Activated T-helper 2 cell treated with anti-CD3 and anti-CD28 coated beads, Interferon-gamma antibody, Interleukin-2, Interleukin-4, amounts not matched to agents 10 μg/mL and 5 μg/mL and 100 μg/mL, durations not matched to agents 14 hours and 24 hours and 36 hours (primary cell): ENCODE data around the gene BDNF. TPM values are rescaled to one million over a fixed set of nuclear protein-coding genes. Genes with fewer than 3 reads are reported as not detected.
"Not testable (repeated sequence)": the region's sequence is repeated elsewhere in the genome, so short reads cannot be mapped to it uniquely, and the experiment has no call there.

Experiments used
- DNase-seq: peaks from one replicate; pipeline ENCODE4 v3.0.0; 2021; ENCODE audit warnings: low spot score
- H3K27ac Mint-ChIP-seq: one replicate; pipeline ENCODE4 v1.8.0; 2021; ENCODE audit warnings: mixed read lengths
- H3K27me3 Mint-ChIP-seq: one replicate; pipeline ENCODE4 v1.8.0; 2021; ENCODE audit warnings: low read depth, mixed read lengths
- H3K36me3 Mint-ChIP-seq: one replicate; pipeline ENCODE4 v1.8.0; 2021; ENCODE audit warnings: low read depth, mixed read lengths
- H3K4me1 Mint-ChIP-seq: one replicate; pipeline ENCODE4 v1.8.0; 2021; ENCODE audit warnings: low read depth, mixed read lengths
- H3K4me3 Mint-ChIP-seq: one replicate; pipeline ENCODE4 v1.8.0; 2021; ENCODE audit warnings: low read depth, mild to moderate bottlenecking, moderate library complexity, mixed read lengths
- H3K9me3 Mint-ChIP-seq: one replicate; pipeline ENCODE4 v1.8.0; 2021; ENCODE audit warnings: mixed read lengths
- intact Hi-C: fragments of 100-400 bp; cut with micrococcal nuclease; formaldehyde crosslinking; loops from one replicate; pipeline ENCODE4 v1.15.1; 2023
- total RNA-seq: library from RNA; stranded (reverse); gene quantifications from 2 replicates; pipeline ENCODE4 v1.2.3, GENCODE V29; 2022

Gene BDNF
- total RNA-seq, result not detected in 2 replicates

- peak within 1 kb of the TSS; percentile 61 for H3K4me3 Mint-ChIP-seq
- no peak for DNase-seq
- H3K4me1 Mint-ChIP-seq, result peaks cover 15% of the 10 kb centered on the region
- H3K27ac Mint-ChIP-seq, result no peak within 1 kb of the TSS
- no peaks in the 10 kb centered on the region for H3K36me3 Mint-ChIP-seq
- no peaks in the 10 kb centered on the region for H3K9me3 Mint-ChIP-seq
- intact Hi-C loops, result no loop called here
- peaks cover 68% of the 10 kb centered on the region for H3K27me3 Mint-ChIP-seq
Measured at GRCh38 chr11:27700351-27701301, at the start of gene BDNF. Gene BDNF (minus strand): TSS chr11:27700455. CDS start chr11:27658564, 41,891 bp downstream.

GRCh38 chr11:27740362-27741013 lies 40.2 kb upstream of the BDNF start:
- no peak for DNase-seq
- no peaks in the 10 kb centered on the region for H3K4me1 Mint-ChIP-seq
- H3K36me3 Mint-ChIP-seq, result no peaks in the 10 kb centered on the region
- H3K4me3 Mint-ChIP-seq, result no peak overlapping the region
- no peaks in the 10 kb centered on the region for H3K27me3 Mint-ChIP-seq
- no peak overlapping the region for H3K27ac Mint-ChIP-seq
- no peaks in the 10 kb centered on the region for H3K9me3 Mint-ChIP-seq
- intact Hi-C loops, result no loop called here

- H3K9me3 Mint-ChIP-seq, result no peaks in the 10 kb centered on the region
- no peaks in the 10 kb centered on the region for H3K4me1 Mint-ChIP-seq
- H3K36me3 Mint-ChIP-seq, result no peaks in the 10 kb centered on the region
- intact Hi-C loops, result no loop called here
- no peak overlapping the region for H3K4me3 Mint-ChIP-seq
- DNase-seq, result no peak
- no peak overlapping the region for H3K27ac Mint-ChIP-seq
- H3K27me3 Mint-ChIP-seq, result no peaks in the 10 kb centered on the region
Measured at GRCh38 chr11:27735281-27735680, 35.0 kb upstream of the BDNF start.

GRCh38 chr11:27731803-27732202 lies 31.5 kb upstream of the BDNF start:
- H3K27me3 Mint-ChIP-seq, H3K9me3 Mint-ChIP-seq, H3K36me3 Mint-ChIP-seq, H3K4me1 Mint-ChIP-seq, H3K27ac Mint-ChIP-seq, DNase-seq, H3K4me3 Mint-ChIP-seq, intact Hi-C loops: not testable (repeated sequence)

GRCh38 chr11:27726981-27727380 lies 26.7 kb upstream of the BDNF start:
- peaks cover 15% of the 10 kb centered on the region for H3K27me3 Mint-ChIP-seq

GRCh38 chr11:27723687-27724086 lies 23.4 kb upstream of the BDNF start:
- Mint-ChIP-seq H3K27me3 (peaks cover 40% of the 10 kb centered on the region), H3K4me3 (no peak overlapping the region), H3K9me3 (peaks cover 11% of the 10 kb centered on the region), H3K36me3 (no peaks in the 10 kb centered on the region), H3K27ac (no peak overlapping the region), H3K4me1 (peaks cover 3% of the 10 kb centered on the region)
- DNase-seq, result no peak
- intact Hi-C loops, result no loop called here

More at GRCh38 chr11:27726981-27727380, 26.7 kb upstream of the BDNF start:
- Mint-ChIP-seq H3K4me3 (no peak overlapping the region), H3K27ac (no peak overlapping the region), H3K36me3 (no peaks in the 10 kb centered on the region), H3K9me3 (no peaks in the 10 kb centered on the region), H3K4me1 (peaks cover 3% of the 10 kb centered on the region)
- DNase-seq, result no peak
- intact Hi-C loops, result no loop called here

GRCh38 chr11:27722953-27723344 lies 22.7 kb upstream of the BDNF start:
- H3K9me3 Mint-ChIP-seq, result peaks cover 11% of the 10 kb centered on the region
- no peak for DNase-seq
- H3K36me3 Mint-ChIP-seq, result no peaks in the 10 kb centered on the region
- peaks cover 46% of the 10 kb centered on the region for H3K27me3 Mint-ChIP-seq
- H3K4me3 Mint-ChIP-seq, result no peak overlapping the region
- peaks cover 3% of the 10 kb centered on the region for H3K4me1 Mint-ChIP-seq
- intact Hi-C loops, result no loop called here
- no peak overlapping the region for H3K27ac Mint-ChIP-seq

GRCh38 chr11:27722117-27722952 lies 22.1 kb upstream of the BDNF start:
- intact Hi-C loops, result no loop called here
- H3K27me3 Mint-ChIP-seq, result peaks cover 53% of the 10 kb centered on the region
- H3K36me3 Mint-ChIP-seq, result no peaks in the 10 kb centered on the region
- H3K27ac Mint-ChIP-seq, result no peak overlapping the region
- H3K9me3 Mint-ChIP-seq, result peaks cover 11% of the 10 kb centered on the region
- peaks cover 3% of the 10 kb centered on the region for H3K4me1 Mint-ChIP-seq
- H3K4me3 Mint-ChIP-seq, result no peak overlapping the region
- no peak for DNase-seq

- no peak for DNase-seq
- Mint-ChIP-seq H3K27ac (no peak overlapping the region), H3K36me3 (no peaks in the 10 kb centered on the region), H3K9me3 (peaks cover 11% of the 10 kb centered on the region), H3K4me3 (no peak overlapping the region), H3K27me3 (peaks cover 57% of the 10 kb centered on the region), H3K4me1 (peaks cover 3% of the 10 kb centered on the region)
- intact Hi-C loops, result loop anchor here (2.0 kb wide), 1 partner anchor 23 kb away; no protein-coding TSS in a partner anchor
Measured at GRCh38 chr11:27721264-27722116, 21.2 kb upstream of the BDNF start.

GRCh38 chr11:27720277-27720830 lies 20.1 kb upstream of the BDNF start:
- Mint-ChIP-seq H3K4me3 (no peak overlapping the region), H3K4me1 (peaks cover 3% of the 10 kb centered on the region), H3K27me3 (peaks cover 60% of the 10 kb centered on the region), H3K9me3 (peaks cover 11% of the 10 kb centered on the region), H3K36me3 (no peaks in the 10 kb centered on the region), H3K27ac (no peak overlapping the region)
- no peak for DNase-seq
- intact Hi-C loops, result loop anchor here (2.0 kb wide), 1 partner anchor 22 kb away; no protein-coding TSS in a partner anchor

GRCh38 chr11:27719546-27719925 lies 19.3 kb upstream of the BDNF start:
- peaks cover 61% of the 10 kb centered on the region for H3K27me3 Mint-ChIP-seq

More at GRCh38 chr11:27719546-27719925, 19.3 kb upstream of the BDNF start:
- H3K9me3 Mint-ChIP-seq, result peaks cover 11% of the 10 kb centered on the region
- no peak overlapping the region for H3K4me3 Mint-ChIP-seq
- peaks cover 3% of the 10 kb centered on the region for H3K4me1 Mint-ChIP-seq
- DNase-seq, result no peak
- H3K36me3 Mint-ChIP-seq, result no peaks in the 10 kb centered on the region
- intact Hi-C loops, result no loop called here
- no peak overlapping the region for H3K27ac Mint-ChIP-seq
